H1 (cell line): ENCODE measurements around the gene PLCL2. TPM values are rescaled to one million over a fixed set of nuclear protein-coding genes. Genes with fewer than 3 reads are reported as not detected.

Experiments used
- CHD1 ChIP-seq: IDR thresholded peaks from 2 replicates; pipeline ENCODE4 v1.6.1; 2012; ENCODE audit warnings: low read depth, low read length, improper control_type of control experiment
- CTCF ChIP-seq, 3 experiments: IDR thresholded peaks; 1 replicate in 2 of 3; 2 replicates in 1 of 3; pipeline versions ENCODE4 v1.5.1 to v1.6.1; 2011; ENCODE audit warnings: low read length in 3 of 3, mild to moderate bottlenecking in 3 of 3, inconsistent platforms in 2 of 3, low read depth in 1 of 3, moderate library complexity in 1 of 3; ENCODE audit not compliant: insufficient read depth in 1 of 3; ENCODE audit errors: control extremely low read depth in 1 of 3
- EZH2 ChIP-seq: fragments of 200-600 bp; sonication (generic); IDR thresholded peaks from 2 replicates; pipeline ENCODE4 v1.7.1; 2012; ENCODE audit warnings: low read depth, mild to moderate bottlenecking, moderate library complexity, low read length, inconsistent platforms; ENCODE audit not compliant: severe bottlenecking
- FOSL1 ChIP-seq: IDR thresholded peaks from 2 replicates; pipeline ENCODE4 v1.6.1; 2011; ENCODE audit warnings: mild to moderate bottlenecking, low read depth, low read length, moderate library complexity; ENCODE audit not compliant: insufficient read depth
- NRF1 ChIP-seq: IDR thresholded peaks from 2 replicates; pipeline ENCODE4 v1.6.1; 2011; ENCODE audit warnings: mild to moderate bottlenecking, low read depth, low read length, improper control_type of control experiment
- YY1 ChIP-seq: IDR thresholded peaks from 2 replicates; pipeline ENCODE4 v1.6.1; 2011; ENCODE audit warnings: low read depth, mild to moderate bottlenecking, low read length
- polyA plus RNA-seq, 7 experiments: library from polyadenylated mRNA; depleted of rRNA in 3 of 7; stranded (reverse) in 5 of 7; unstranded in 2 of 7; fragments of >200 nt in 5 of 7; fragments of 200-250 nt in 2 of 7; gene quantifications; 1 replicate in 5 of 7; 2 replicates in 1 of 7; 4 replicates in 1 of 7; pipeline versions ENCODE4 v1.2.1 to v1.2.3, GENCODE V29; 2011 to 2013; ENCODE audit warnings: missing spikeins in 2 of 7, mixed read lengths in 2 of 7
- total RNA-seq: library from RNA; stranded (reverse); fragmentation: NEBNext Ultra II Directional; extraction: Animal tissue kit (Norgen Biotek cat#: 25700); gene quantifications from 2 replicates; pipeline ENCODE4 v1.2.1, GENCODE V29; 2021

PLCL2 gene
- total and polyA plus RNA-seq, 2 of the 8 experiments (the other 6 are each of a cell fraction or from before 2014, with no cell fraction given): 3.5 to 6.8 TPM

GRCh38 chr3:16985608-16986007, 100.9 kb downstream of the PLCL2 start (continued):
- TF ChIP-seq CTCF (IDR thresholded peaks at IDR 0.05; ENCODE audit: control extremely low read depth in 1 of 3, insufficient read depth in 1 of 3, low read depth in 1 of 3, low read length in 3 of 3): no peak
- no peak for TF ChIP-seq NRF1
- no peak for TF ChIP-seq CHD1
- TF ChIP-seq EZH2: no peak
- no peak for TF ChIP-seq YY1
- no peak for TF ChIP-seq FOSL1
